Central memory CD4-positive, alpha-beta T cell (primary cell): ENCODE results near the gene TRPT1.
"Not testable (repeated sequence)": the region's sequence is repeated elsewhere in the genome, so short reads cannot be mapped to it uniquely, and the experiment has no call there.

Experiments
- DNase-seq: peaks from one replicate; pipeline ENCODE4 v3.0.0; 2022

TRPT1 gene

GRCh38 chr11:64258356-64258755 is 32.4 kb upstream of the TRPT1 start:
- DNase-seq, result no peak

DNA sequence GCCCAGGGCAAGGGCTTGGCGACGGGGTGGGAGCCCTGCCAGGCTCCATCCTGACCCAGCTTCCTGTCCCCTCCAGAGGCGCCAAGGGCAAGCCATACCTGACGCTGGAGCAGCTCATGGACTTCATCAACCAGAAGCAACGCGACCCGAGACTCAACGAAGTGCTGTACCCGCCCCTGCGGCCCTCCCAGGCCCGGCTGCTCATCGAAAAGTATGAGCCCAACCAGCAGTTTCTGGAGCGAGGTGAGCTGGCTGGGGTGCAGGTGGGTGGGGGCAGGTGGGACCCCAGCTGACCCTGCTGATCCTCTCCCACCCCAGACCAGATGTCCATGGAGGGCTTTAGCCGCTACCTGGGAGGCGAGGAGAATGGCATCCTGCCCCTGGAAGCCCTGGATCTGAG is 30.3 kb upstream of the TRPT1 start:
- no peak for DNase-seq

GRCh38 chr11:64255135-64256128 is 29.4 kb upstream of the TRPT1 start:
- no peak for DNase-seq

DNA sequence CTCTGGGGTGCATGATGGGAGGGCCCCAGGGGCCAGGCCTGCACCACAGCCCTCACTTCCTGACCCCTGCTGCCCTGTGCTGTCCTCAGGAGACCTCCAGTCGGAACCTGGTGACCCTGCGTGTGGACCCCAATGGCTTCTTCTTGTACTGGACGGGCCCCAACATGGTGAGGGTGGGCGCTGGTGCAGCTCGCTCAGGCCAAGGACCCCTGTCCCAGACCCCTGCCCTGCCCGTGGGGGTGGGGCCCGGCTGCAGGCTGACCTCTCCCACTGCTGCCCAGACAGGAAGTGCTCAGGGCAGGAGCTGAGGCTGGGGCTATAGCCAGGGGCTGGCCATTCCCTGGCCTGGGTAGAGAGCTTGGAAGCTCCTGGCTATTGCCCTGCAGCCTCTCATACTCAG is 28.3 kb upstream of the TRPT1 start:
- no peak for DNase-seq

- DNase-seq, result no peak
Measured at GRCh38 chr11:64253481-64253880, 27.5 kb upstream of the TRPT1 start.

DNA sequence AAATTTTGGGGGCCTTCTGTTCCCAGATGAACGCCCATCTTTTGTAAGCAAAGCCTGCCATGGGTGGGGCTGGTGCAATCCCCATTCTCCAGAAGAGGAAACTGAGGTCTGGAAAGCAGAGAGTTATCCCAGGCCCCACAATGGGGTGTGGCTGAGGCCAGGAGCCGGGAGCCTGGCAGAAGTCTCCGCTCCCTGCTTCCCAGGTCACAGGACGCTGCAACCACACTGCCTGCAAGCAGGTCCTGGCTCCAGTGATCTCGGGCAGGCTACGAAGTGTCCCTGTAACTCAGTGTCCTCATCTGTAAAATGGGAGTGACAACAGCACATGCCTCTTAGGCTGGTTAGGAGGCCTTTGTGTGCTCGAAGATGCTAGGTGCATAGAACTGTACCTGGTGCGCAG is 27.1 kb upstream of the TRPT1 start:
- DNase-seq, result no peak

- no peak for DNase-seq
Measured at GRCh38 chr11:64252003-64252872, 26.3 kb upstream of the TRPT1 start.

GRCh38 chr11:64251753-64252002 is 25.7 kb upstream of the TRPT1 start:
- DNase-seq, result no peak

GRCh38 chr11:64251016-64251752 is 25.2 kb upstream of the TRPT1 start, which contains the start of gene PLCB3:
Gene PLCB3, plus strand, starts transcription at chr11:64251530. Its CDS starts 120 bp downstream, at chr11:64251650.
- peak; percentile 47 for DNase-seq

DNA sequence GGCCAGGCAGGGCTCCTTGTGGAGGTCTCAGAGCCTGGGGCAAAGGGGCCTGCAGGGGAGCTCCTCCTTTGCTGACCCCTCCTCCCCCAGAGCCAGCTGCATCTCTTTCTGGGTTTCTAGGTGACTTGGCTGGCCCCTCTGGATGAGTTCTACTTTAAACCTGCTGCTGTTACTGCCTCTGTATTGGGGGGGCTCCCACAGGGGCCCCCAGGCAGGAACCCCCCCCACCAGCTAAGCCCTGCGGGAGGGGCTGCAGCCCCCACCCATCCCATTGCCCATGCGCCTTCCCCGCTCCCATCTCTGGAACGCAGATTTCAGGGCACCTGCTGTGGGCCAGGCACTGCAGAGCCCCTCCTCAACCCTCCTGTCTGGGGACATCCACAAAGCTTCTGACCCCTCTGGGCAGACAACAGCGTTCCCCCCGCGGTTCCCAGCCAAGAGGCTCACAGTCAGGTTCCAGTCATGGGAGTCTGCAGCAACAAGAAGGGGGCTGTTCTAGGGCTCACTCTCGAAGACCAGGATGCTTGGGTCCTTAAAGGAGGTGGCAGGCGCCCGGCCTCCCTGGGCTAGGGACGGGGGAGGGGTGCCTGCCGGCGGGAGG is 24.5 kb upstream of the TRPT1 start:
- DNase-seq, result no peak

DNA sequence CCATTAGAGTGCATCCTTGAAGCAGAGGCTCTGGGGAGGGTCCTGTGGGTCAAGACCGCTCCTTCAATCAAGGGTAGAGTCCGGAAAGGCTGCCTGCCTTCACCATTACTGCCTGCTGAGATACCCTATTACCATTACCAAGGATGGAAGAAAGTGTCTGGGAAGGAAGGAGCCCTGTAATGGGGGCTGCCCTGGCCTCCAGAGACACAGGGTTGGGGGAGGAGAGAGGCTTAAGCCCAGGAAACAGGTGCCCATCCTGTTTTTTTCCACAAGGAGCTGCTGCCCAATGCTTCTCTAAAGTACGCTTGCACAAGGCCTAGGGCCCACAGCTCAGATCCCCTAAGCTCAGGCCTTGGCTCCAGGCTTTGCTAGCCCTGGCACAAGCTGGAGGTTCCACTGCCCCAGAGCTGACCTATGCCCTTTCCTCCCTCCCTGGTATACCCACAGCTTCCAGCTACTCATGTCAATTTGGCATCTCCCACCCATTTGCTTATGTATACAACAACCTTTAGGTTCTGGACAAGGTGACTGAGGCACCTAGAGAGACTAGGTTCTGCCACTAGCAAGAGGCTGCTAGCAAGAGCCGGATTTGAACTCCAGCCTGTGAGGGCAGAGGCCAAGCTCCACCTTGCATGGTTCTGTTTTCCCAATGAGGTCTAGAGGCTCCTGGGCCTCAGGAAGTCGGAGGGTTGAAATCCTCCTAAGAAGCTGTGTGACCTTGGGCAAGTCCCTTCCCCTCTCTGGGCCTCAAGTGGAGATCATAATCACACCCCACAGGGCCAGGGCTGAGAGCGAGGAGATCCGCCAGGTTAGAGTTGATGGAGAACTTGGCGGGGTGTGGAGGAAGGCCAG is 23.8 kb upstream of the TRPT1 start:
- no peak for DNase-seq

DNA sequence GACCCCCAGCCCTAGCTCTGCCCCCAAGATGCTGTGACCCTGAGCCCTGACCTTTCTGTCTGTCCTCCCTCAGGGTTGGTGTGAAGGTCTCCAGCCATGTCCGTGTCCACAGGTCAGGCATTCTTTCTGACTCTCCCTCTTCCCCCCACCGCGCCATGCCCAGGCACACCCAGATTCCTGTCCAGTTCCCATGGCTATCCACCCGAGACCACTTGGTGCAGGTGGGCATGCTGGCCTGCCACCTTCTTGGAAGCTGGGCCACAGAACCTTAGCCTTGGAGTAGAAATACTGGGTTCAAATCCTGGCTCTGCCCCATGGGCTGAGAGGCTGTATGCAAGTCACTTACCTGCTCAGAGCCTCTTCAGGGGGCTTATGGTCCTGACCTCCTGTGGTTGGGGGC is 23.1 kb upstream of the TRPT1 start:
- no peak for DNase-seq

GRCh38 chr11:64248578-64248977 is 22.6 kb upstream of the TRPT1 start:
- DNase-seq, result no peak

DNA sequence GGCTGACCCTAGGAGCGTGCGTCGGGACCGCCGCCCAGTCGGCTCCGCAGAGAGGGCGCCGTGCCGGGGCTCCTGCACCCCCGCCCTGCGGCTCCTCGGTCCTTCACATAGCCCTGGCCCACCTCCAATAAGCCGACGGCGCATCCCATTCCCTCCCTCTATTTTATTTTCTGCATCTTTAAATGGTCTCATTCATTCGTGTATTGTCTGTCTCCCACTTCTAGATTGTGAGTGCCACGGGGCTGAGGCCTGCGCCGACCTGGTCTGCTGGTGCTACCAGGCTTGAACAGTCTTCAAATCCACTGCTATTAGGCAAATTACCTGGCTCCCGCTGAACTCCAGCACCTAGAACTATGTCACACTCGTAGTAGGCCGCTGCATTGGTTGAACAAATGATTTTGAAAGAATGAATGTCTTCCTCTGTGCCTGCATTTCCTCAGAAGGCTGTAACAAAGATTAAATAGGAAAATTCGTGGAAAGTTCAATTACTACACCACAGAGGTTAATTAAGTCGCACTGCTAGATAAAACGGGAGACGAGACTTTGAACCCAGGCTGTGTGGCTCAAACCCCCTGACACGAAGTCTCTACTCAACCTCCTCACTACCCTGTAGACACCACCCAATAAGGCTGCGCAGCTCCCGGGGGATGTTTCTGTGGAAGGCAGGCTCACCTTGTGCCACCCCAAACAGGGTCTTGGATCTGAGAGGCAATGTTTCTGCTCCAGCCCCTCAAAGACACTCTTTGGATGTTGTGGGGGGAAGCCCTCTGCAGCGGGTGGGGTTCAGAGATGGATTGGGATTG is 21.9 kb upstream of the TRPT1 start:
- no peak for DNase-seq

DNA sequence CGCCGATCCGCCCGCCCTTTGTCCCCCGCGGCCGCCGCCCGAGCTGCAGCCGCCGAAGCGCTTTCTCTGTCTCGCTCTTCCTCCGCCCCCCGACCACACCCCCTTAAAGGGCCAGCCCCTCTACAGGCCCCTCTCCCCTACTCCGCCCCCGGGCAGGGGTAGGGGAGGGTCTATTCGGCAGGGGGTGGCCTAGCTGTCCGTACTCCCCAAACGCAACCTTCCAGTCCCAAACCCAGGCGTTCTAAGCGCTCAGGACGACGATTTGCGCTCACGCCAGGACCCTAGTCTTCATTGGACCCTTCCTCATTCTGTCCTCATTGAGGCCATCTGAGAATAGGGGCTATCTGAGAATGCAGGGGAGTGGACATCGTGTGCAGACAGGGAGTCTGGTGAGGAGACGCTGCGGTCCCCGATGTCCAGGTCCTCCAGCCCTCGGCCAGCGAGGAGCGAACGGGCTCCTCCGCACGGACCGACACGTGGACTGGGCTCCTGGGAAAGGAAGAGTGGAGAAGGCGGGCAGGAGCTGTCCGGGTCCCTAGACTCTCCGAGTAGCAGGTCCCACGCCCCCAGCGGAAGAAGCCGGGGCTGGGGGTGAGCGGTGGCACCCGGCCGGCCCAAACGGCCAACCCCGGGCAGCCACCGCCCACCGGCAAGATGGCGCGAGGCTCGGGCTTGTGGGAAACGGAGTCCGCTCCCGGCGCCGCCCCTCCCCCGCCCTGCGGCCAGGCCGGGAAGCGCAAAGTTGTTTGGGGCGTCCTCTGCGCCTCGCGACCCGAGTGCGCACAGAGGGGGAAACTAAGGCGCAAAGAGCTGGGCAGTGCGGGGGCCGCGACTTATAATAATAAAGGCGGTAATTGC is 21.1 kb upstream of the TRPT1 start, which contains the start of gene PPP1R14B:
PPP1R14B (minus strand) TSS at position 73 of the 858 bp plus-strand sequence. CDS start 270 bp downstream, outside the sequence.
- DNase-seq, result peak; percentile 71

- not testable (repeated sequence) for DNase-seq
Measured at GRCh38 chr11:64246621-64246870, 20.6 kb upstream of the TRPT1 start.

DNA sequence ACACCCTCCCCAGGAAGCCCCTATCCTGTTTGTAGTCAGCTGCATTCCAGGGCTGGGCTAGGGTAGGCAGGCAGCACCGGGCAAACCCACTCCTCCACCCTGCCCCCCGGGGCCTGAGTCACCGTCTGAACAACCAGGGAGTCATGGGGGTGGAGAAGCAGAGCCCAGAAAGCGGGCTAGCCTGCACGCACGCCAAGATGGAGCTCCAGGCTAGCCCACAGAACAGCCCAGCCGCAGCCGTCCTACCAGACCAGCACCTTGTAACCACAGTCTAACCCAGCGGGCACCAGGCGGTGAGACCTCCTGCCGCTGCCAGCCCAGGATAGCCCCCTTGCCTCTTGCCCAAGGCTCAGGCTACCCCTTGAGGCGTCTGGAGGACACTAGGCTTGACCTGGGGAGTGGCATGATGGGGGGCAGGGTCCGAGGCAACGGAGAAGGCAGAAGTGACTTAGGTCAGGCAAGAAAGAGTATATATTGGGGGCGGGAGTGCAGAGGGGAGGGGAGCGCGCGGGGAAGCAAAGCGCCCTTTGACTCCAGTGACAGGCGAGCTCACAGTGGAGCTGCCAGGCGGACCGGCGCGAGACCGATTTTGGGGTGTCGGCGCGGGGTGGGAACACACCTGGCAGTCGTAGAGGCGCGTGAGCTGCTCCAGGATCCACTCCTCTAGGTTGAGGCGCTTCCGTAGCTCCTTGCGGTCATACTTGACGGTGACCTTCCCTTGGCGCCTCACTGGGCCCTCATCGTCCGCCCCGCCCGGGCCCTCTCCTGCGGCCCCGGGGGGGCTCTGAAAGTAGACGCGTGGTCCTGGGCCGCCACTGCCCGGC is 20.0 kb upstream of the TRPT1 start:
- DNase-seq, result peak; percentile 30

DNA sequence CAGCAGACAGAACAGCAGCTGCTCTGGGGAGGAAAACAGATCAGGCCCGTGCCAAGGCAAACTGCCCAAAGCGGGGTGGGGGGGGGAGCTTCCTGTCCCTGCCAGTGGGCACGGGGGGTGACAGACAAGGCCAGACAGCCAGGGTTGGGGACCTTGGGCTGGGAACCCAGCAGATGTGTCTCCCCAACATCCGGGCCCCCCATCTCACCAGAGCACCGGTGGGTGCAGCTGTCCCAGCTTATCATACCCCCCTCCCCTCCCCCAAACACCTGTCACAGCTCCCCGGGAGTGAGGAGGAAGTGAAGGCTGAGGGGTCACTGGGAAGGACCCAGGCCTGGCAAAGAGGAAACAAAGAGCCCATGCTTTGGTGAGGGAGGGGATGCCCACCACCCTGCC is 19.4 kb upstream of the TRPT1 start:
- DNase-seq, result peak; percentile 27

GRCh38 chr11:64244966-64245365 is 19.0 kb upstream of the TRPT1 start:
- DNase-seq, result no peak
